GM19328 (cell line): ENCODE measurements around the gene APC2.
"Not testable (repeated sequence)": the region's sequence is repeated elsewhere in the genome, so short reads cannot be mapped to it uniquely, and the experiment has no call there.

ENCODE experiments used
- ATAC-seq: cut with Tn5 transposase; IDR thresholded peaks from one replicate; pipeline ENCODE4 v1.9.1; 2021; ENCODE audit warnings: mild to moderate bottlenecking, moderate library complexity; ENCODE audit not compliant: unreplicated experiment

Gene APC2

GRCh38 chr19:1491114-1491848 is 41.4 kb downstream of the APC2 start, which contains the start of gene REEP6:
REEP6 (plus strand) TSS chr19:1491181; CDS start chr19:1491270, 89 bp downstream.
- ATAC-seq = no peak

- ATAC-seq = no peak
Observed at GRCh38 chr19:1491849-1492170, 41.9 kb downstream of the APC2 start.

DNA sequence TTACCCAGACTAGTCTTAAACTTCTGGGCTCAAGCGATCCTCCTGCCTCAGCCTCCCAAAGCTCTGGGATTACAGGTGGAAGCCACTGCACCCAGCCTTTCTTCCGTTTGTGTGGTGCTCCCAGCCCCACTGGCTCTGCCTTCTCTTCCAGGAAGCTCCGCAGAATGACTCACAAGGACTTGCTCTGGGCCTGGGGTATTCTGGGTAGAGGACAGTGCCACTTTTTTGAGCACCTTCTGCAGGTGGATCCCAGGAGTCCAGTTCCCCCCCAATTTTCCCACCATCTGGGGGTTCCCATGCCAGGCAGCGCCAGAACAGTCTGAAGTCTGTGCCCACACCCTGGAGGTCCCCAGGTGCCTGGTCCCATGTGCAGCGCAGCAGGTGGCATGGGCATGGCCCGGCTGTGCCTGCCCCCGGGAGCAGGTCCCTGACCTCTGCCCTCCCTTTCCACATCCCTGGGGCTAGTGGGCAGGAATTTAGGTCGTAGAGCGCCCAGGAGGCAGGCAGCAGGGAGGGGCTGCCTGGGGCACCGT is 42.6 kb downstream of the APC2 start:
- no peak for ATAC-seq

DNA sequence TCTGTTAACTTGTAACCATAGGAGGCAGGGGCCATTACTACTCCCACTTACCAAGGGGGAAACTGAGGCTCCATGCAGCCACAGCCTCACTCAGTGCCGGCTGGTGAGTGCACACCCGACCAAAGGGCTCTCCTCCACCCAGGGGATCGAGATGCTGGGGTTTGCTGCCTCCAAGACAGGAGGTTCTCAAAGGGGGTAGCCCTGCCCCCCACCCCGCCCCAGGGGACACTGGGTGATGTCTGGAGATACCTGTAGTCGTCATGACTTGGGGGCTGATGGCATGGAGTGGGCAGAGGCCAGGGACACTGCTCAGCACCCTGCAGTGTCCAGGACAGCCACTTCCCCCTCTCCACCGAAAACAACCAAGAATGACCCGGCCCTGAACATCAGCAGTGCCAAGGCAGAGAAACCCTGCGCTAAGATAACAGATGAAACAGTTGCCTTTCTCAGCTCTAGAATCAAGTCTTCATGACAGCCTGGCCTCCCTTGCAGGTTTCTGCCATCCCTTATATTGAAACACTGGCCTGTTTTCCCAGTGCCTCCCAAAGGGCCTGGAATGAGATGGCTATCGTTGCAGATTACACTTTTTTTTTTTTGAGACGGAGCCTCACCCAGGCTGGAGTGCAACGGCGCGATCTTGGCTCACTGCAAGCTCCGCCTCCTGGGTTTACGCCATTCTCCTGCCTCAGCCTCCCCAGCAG is 44.3 kb downstream of the APC2 start:
- ATAC-seq = no peak

GRCh38 chr19:1495051-1495798 is 45.3 kb downstream of the APC2 start:
- no peak for ATAC-seq

DNA sequence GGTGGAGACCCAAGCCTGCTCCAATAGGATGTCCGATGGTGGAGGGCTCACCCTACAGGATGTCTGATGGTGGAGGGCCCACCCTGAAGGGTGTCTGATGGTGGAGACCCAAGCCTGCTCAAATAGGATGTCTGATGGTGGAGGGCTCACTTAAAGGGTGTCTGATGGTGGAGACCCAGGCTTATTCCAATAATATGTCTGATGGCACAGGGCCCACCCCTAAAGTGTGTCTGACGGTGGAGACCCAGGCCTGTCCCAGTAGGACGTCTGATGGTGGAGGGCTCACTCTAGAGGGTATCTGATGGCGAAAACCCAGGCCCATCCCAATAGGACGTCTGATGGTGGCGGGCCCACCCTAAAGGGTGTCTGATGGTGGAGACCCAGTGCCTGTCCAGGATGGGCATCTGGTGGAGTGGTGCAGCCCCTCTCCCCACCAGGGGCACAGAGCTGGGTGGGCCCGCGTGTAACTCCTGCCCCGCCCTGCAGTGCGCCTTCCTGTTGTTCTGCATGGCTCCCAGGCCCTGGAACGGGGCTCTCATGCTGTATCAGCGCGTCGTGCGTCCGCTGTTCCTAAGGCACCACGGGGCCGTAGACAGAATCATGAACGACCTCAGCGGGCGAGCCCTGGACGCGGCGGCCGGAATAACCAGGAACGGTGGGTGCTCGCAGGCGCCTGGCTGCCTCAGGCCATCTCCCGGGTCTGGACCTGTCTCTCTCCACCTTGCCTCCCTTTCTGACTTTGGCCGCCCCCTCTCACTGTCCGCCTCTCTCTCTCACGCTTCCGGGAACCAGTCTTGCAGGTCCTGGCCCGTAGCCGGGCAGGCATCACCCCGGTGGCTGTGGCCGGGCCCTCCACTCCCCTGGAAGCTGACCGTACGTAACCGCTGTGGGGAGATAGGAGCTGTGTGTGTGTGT is 46.1 kb downstream of the APC2 start:
- no peak for ATAC-seq

- no peak for ATAC-seq
Observed at GRCh38 chr19:1496714-1497577, 47.0 kb downstream of the APC2 start.

- ATAC-seq = no peak
Observed at GRCh38 chr19:1497578-1498235, 47.8 kb downstream of the APC2 start.

DNA sequence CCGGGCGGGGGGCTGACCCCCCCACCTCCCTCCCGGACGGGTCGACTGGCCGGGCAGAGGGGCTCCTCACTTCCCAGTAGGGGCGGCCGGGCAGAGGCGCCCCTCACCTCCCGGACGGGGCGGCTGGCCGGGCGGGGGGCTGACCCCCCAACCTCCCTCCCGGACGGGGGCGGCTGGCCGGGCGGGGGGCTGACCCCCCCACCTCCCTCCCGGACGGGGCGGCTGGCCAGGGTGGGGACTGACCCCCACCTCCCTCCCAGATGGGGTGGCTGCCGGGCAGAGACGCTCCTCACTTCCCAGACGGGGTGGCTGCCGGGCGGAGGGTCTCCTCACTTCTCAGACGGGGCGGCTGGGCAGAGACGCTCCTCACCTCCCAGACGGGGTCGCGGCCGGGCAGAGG is 49.3 kb downstream of the APC2 start:
- not testable (repeated sequence) for ATAC-seq

DNA sequence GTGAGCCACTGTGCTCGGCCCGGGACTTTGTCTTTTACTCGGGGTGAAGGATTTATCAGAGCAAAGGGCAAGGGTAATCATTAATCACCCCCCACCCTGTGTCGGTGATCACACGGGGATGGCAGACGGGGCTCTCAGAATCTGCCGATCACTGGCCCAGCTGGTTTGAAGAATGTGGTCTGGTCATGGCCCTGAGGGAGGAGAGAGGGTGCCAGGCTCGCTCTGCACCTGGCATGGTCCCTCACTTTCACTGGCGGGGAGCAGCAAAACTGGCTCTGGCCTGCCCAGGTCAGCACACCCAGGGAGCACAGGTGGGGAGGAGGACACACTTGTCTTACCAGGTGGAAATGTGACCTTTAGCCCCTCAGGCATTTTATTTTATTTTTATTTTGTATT is 51.3 kb downstream of the APC2 start:
- no peak for ATAC-seq

DNA sequence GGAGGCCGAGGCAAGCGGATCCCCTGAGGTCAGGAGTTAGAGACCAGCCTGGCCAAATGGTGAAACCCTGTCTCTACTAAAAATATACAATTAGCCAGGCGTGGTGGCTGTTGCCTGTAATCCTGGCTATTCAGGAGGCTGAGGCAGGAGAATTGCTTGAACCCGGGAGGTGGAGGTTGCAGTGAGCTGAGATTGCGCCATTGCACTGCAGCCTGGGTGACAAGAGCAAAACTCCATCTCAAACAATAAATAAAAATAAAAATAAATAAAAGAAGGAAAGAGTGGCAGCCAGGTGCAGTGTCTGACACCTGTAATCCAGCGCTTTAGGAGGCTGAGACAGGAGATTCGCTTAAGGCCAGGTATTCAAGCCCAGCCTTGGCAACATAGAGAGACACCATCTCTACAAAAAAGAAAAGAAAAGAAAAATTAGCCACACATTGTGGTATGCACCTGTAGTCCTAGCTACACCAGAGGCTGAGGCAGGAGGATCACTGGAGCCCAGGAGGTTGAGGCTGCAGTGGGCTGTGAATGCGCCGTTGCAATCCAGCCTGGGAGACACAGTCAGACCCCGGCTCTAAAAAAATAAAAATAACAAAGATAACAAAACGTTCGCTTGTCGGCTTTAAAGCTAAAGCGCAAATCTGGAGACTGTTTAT is 52.6 kb downstream of the APC2 start:
- no peak for ATAC-seq

GRCh38 chr19:1503089-1503924 is 53.4 kb downstream of the APC2 start:
- no peak for ATAC-seq

DNA sequence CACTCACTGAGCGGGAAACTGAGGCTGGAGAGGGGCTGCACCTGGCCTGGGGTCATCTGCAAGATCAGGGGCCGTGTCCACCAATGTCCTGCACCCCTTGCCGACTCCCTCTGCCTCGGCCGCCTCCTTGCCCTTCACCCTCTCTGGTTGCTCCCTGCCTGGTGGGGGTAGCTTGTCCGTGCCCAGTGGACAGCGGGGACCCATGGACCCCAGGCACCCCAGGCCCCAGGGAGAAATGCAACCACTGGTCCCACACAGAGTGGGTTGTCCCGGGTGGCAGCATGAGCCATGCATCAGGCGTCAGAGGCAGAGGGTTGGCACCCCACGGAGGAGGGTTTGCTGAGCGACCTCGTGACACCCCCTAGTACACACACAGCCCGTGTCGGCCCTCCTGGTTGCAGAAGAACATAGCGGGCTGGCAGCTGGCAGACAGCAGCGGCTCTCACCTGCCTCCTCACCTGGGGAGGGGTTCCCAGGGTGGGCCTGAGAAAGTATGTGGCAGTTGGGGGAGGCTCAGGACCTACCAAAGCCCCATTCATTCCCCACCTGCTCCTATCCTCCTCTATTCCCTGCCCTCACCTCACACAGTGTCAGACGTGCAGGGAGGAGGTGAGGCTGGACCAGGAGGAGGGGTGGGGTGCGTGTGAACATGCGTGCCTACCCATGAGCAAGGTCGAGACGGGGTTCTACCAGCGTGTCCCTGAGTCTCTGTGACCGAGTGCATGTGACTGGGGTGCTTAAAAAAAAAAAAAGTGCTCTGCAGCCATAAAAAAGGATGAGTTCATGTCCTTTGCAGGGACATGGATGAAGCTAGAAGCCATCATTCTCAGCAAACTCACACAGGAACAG is 54.2 kb downstream of the APC2 start:
- no peak for ATAC-seq

DNA sequence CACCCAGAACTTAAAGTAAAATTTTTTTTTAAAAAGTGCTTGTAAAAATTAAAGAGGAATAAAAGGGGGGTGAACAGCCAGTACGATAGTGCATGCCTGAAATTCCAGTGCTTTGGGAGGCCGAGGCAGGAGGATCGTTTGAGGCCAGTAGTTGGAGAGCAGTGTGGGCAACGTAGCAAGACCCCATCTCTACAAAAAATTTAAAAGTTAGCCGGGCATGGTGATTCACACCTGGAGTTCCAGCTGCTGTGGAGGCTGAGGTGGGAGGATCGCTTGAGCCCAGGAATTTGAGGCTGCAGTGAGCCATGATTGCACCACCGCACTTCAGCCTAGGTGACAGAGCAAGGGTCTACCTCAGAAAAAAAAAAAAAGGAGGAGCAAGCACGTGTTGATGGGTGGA is 55.1 kb downstream of the APC2 start:
- ATAC-seq = no peak

DNA sequence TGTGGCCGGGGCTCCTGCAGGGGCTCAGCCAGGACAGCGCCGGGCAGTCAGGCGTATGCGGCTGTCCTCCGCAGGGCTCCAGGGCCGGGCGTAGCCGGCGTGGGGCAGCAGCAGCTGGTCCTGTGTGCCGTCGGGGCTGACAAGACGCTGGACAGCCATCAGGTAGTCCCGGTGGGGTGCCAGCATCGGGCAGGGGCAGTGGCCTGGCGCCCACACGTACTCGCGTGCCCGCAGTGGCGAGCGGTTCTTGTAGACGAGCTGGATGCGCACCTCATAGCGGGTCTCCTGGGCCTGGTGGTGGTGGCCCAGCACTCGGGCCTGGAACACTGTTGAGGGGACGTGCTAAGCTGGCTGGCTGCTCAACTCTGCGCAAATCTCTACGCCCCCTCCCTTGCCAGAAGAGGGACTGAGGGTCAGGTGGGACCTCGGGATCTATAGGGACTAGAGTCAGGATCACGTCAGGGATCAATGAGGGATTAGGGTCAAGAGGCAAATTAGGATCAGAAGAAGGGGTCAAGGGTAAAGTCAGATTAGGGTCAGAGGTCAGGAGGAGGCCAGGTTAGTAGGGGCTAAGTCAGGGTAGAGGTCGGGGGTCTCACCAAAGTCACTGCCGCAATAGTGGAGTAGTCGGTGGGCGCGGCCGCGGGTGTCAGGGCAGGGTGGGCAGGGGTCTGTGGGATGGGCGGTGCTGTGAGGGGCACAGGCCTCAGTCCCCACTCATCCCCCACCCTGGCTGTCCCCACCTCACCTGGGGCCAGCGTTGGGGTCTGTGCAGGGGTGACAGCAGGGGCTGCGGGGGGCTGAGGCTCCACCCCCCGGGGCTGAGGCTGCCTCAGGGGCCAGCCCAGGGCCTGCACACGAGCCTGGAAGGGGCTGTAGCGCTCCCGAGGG is 56.3 kb downstream of the APC2 start:
- no peak for ATAC-seq

DNA sequence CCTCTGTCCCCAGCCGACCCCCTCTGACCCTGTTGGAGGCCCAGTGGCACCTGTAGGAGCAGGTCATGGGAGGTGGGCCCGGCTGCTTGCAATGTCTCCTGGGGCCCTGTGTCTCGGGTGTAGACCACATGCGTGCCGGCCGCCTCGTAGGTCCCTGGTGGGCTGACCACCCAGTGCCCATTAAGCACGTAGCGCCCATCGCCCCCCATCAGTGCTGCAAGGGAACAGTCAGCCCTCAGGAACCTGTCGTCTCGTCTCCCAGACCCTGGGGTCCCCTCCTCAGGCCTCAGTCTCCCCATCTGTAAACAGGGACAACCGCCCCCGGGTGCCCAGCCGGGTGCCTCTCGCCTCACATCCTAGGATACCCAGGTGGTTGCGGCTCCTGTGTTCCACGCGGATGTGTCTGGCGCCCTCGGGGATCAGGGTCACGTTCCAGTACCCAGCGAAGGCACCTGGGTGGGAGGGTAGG is 57.3 kb downstream of the APC2 start:
- ATAC-seq = no peak
